Sigmoid colon (tissue), 3 donors: ENCODE measurements around the gene ABCC9.

ENCODE experiments used
- POLR2A ChIP-seq, 2 donors: fragments of 450-650 bp; IDR thresholded peaks; one replicate each; pipeline ENCODE4 v1.6.1; 2016; ENCODE audit warnings: antibody characterized with exemption in 2 of 2, mild to moderate bottlenecking in 2 of 2, moderate library complexity in 2 of 2
- TF ChIP-seq, protein P1 (sequence below), 4 experiments: fragments of 450-650 bp in 3 of 4; fragments of 200-600 bp in 1 of 4; IDR thresholded peaks; one replicate each; pipeline ENCODE4 v1.5.1; 2016 to 2019; ENCODE audit warnings: antibody characterized with exemption in 4 of 4, mild to moderate bottlenecking in 3 of 4, moderate library complexity in 2 of 4

- TF ChIP-seq, protein P1, sequence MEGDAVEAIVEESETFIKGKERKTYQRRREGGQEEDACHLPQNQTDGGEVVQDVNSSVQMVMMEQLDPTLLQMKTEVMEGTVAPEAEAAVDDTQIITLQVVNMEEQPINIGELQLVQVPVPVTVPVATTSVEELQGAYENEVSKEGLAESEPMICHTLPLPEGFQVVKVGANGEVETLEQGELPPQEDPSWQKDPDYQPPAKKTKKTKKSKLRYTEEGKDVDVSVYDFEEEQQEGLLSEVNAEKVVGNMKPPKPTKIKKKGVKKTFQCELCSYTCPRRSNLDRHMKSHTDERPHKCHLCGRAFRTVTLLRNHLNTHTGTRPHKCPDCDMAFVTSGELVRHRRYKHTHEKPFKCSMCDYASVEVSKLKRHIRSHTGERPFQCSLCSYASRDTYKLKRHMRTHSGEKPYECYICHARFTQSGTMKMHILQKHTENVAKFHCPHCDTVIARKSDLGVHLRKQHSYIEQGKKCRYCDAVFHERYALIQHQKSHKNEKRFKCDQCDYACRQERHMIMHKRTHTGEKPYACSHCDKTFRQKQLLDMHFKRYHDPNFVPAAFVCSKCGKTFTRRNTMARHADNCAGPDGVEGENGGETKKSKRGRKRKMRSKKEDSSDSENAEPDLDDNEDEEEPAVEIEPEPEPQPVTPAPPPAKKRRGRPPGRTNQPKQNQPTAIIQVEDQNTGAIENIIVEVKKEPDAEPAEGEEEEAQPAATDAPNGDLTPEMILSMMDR (IDR thresholded peaks at IDR 0.05) = peak; percentile 45 to 62 (median 56)
- no peak for TF ChIP-seq POLR2A (IDR thresholded peaks at IDR 0.05)
Measured at GRCh38 chr12:21989819-21990412, 48.7 kb upstream of the ABCC9 start.
